HG03432 (cell line): ENCODE measurements around the gene MAP1S.
A peak's percentile ranks its signal among the peaks of the same experiment; 100 is the strongest.
"Not testable (repeated sequence)": the region's sequence is repeated elsewhere in the genome, so short reads cannot be mapped to it uniquely, and the experiment has no call there.

Source experiments
- ATAC-seq: cut with Tn5 transposase; IDR thresholded peaks from one replicate; pipeline ENCODE4 v1.9.1; 2021; ENCODE audit warnings: mild to moderate bottlenecking, moderate library complexity; ENCODE audit not compliant: unreplicated experiment

MAP1S gene

DNA sequence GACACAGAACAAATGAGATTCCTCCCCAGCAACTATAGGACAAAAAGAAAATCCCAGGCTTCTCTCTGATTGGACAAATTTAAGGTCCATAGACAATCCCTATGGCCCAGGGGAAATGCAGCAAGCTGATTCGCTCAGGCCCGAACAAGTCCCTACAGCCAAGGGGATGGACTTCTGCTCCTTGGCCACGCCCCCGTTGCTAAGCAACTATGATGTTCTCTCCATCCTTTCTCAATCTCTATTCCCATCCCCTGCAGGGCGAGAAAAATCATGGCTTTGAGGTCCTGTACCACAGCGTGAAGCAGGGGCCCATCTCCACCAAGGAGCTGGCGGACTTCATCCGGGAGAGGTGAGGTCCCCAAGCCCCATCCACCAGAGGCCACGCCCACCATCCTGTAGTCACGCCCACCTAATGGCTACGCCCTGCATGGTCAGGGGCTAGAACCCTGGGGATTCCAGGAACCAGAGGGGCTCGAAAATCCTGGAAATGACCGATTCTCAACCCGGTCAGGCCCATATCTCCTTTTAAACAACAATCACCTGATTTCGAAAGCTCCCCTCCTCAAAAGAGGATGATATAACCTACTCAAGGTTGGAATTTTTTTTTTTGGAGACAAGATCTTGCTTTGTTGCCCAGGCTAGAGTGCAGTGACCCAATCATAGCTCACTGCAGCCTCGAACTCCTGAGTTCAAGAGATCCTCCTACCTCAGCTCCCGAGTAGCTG, 43.4 kb downstream of the MAP1S start:
- ATAC-seq, result no peak

GRCh38 chr19:17764348-17764747, 45.1 kb downstream of the MAP1S start:
- ATAC-seq, result no peak

DNA sequence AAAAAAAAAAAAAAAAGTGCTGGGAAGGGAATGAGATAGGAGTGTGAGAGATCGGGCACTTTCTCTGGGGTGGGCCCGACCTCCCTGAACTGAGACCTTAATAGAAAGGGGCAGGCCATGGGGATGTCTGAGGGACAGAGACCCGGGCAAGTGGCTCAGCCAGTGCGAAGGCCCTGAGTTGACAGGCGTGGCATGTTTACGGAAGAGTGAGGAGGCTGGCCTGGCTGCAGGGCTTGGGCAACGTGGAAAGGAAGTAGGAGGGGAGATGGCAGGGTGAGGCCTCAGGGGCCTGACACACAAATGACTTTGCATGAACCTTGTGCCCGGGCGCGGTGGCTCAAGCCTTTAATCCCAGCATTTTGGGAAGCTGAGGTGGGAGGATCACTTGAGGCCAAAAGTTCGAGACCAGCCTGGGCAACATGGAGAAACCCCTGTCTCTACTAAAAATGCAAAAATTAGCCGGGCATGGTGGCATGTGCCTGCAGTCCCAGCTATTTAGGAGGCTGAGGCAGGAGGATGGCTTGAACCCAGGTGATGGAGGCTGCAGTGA, 45.9 kb downstream of the MAP1S start:
- ATAC-seq, result no peak

DNA sequence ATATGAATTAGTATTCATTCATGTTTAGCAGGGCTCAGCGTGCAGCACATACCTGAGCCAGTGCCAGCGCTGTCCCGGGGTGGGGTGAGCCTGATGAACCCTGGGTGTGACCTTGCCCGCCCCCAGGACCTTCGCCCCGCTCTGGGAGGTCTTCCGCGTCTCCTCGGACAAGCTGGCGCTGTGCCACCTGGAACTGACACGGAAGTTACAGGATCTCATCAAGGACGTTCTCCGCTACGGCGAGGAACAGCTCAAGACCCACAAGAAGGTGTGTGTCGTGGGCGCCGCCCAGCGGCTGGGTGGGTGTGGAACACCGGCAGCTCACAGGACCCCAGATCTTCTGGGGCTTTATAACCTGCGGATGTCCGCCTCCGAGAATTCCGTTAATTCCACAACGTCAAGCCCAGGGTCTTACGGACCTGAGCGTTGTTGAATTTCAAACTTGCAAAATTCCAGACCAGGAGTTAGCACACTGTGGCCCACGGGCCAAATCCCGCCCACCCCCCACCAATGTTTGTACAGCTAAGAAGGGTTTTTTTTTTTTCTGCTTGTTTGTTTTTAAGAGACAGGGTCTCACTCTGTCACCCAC, 47.4 kb downstream of the MAP1S start:
- ATAC-seq, result no peak

DNA sequence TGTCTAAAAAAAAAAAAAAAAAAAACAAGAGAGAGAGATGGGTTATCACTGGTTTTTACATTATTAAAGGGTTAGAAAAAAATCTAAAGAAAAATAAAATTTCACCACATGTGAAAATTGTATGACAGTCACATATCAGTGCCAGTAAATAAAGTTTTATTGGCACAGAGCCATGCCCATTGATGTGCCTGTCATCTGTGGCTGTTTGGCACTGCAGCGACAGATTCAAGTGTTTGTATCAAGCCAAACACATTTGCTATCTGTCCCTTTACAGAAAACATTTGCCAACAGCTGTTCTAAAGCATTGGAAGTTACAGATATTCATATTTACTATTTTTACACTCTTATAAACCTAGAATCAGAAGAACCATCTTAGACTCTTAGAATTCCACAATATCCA, 48.3 kb downstream of the MAP1S start:
- no peak for ATAC-seq

DNA sequence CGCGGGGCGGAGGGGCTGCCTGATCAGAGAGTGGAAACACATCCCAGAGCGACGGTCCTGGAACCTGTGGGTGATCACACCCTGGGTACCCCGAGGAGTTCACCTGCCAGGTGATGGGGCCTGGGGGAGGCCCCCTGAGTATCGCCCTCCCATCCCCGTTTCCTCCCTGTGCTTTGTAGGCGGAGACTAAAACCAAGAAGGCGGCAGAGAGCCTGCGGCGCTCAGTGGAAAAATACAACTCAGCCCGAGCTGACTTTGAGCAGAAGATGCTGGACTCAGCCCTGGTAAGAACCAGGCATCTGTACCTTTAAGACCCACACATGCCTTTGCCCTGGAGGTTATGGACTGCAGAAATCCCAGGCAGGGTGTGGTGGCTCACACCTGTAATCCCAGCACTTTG, 51.3 kb downstream of the MAP1S start:
- ATAC-seq, result no peak

DNA sequence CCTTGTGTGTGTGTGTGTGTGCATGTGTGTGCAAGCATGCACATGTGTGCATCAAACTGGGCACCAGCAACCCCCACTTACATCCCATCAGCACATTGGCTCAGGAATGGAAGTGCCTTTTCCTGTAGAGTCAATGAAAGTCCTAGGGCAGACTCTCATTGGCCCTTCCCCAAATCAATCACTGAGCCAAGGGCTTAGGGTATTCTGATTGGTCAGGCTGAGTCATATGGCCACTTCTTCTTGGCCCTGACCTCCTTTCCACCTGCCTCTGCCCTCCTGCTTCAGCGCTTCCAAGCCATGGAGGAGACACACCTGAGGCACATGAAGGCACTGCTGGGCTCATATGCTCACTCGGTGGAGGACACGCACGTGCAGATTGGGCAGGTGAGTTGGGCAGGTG, 52.9 kb downstream of the MAP1S start:
- ATAC-seq, result no peak

DNA sequence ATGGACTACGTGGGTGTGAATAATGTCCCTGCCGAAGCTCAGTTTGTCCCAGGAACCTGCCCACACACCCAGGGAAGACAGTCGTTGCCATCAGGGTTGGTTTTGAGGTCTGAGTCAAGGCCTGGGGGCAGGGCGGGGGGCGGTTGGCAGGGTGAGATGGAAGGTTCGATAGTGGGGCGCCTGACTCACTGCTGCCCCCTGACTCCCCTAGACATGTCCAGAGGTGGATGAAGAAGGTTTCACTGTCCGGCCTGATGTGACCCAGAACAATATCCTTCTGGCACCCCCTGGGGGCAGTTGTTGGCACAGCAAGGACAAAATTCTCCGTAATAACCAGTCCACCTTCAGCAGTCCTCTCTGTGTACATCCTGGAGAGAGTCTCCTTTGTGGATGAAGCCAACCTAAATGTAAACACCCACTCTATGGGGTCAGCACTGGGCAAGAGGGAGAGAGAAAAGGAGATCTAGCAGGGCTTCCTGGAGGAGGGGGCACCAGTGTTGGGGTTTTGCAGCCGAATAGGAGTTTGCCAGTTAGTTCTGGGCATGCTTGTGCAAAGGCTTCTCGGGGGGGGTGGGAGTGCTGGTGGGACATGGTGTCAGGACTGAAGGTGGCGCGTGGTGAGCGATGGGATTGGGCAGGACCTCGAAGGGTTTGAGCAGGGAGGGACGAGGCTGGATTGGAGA, 56.1 kb downstream of the MAP1S start:
- no peak for ATAC-seq

DNA sequence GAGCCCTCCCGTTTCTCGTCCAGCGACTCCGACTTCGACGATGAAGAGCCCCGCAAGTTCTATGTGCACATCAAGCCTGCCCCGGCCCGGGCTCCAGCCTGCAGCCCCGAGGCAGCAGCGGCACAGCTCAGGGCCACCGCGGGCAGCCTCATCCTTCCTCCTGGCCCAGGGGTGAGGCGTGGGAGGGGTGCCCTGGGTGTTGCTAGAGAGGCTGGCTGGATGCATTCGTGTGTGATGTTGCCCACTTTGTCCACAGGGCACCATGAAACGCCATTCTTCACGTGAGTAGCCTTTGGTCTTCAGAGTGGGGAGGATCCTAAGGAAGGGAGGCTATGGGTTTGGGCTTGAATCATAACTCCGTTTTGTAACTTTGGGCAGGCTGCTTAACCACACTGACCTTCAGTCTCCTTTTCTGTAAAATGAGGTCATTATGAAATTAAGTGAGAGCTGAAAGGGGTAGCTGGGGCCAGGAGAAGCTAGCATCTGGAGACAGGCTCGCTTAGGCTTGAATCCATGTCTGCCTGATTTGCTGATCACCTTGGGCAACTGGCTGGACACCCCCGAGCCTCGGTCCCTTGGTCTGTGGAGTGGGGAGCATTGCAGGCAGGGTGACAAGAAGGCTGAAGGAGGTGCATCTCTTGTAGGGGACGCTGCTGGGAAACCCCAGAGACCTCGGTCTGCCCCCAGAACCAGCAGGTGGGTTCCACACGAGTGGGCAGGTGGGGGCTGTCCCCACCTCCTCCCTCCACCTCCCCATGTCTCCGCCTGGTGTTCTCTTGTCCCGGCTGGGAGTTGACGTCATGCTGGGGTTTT, 56.9 kb downstream of the MAP1S start:
- ATAC-seq, result peak; percentile 73

- ATAC-seq, result not testable (repeated sequence)
Observed at GRCh38 chr19:17777840-17778239, 58.6 kb downstream of the MAP1S start.

GRCh38 chr19:17778251-17778967, 59.1 kb downstream of the MAP1S start:
- ATAC-seq, result no peak

- ATAC-seq, result no peak
Observed at GRCh38 chr19:17778968-17779929, 60.0 kb downstream of the MAP1S start.

DNA sequence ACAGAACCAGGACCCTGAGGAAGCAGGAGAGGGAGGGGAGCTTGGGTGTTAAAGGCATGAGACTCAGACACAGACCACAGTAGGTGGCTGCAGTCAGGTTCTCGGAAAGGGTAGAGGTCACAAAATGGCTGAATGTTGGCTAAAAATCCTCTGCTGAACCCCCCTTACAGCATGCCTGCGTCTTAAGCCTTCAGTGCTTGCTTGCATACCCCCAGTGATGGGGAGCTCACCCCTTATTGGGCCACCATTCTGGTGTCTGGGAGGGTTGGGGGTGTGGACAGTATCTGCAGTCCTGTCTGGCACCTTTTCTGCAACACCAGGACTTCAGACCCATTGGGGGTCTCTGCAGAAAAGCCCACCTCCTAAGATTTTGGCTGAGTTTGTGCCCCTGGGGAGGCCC, 61.5 kb downstream of the MAP1S start:
- ATAC-seq, result no peak

GRCh38 chr19:17783721-17784120, 64.4 kb downstream of the MAP1S start:
- not testable (repeated sequence) for ATAC-seq
